CD8-positive, alpha-beta memory T cell (primary cell): ENCODE measurements around the gene CLDN9. TPM values are rescaled to one million over a fixed set of nuclear protein-coding genes. Genes with fewer than 3 reads are reported as not detected.

Source experiments
- CTCF ChIA-PET: fragments of 350-600 bp; sonication (Branson Sonifier 250); formaldehyde crosslinking; loops from one replicate; lab custom pipeline; 2021; ENCODE audit warnings: antibody characterized with exemption; lab: Charles Lee
- POLR2A ChIA-PET: fragments of 350-600 bp; sonication (Branson Sonifier 250); formaldehyde crosslinking; loops from one replicate; lab custom pipeline; 2021; ENCODE audit warnings: antibody characterized with exemption; lab: Charles Lee
- DNase-seq, 5 donors: peaks; one replicate each; pipeline versions ENCODE4 v3.0.0 to v3.0.0-alpha.2; 2020 to 2022; ENCODE audit warnings: mixed read lengths in 1 of 5
- H3K27ac ChIP-seq: one replicate; pipeline ENCODE4 v1.7.0; 2013; ENCODE audit warnings: low read depth, mild to moderate bottlenecking, low read length, moderate library complexity
- H3K27me3 ChIP-seq: 2 replicates; pipeline ENCODE4 v1.7.0; 2013; ENCODE audit warnings: low read length, mild to moderate bottlenecking; ENCODE audit not compliant: insufficient read depth, poor library complexity, severe bottlenecking
- H3K36me3 ChIP-seq: 2 replicates; pipeline ENCODE4 v1.7.0; 2013; ENCODE audit warnings: mild to moderate bottlenecking, low read length, moderate library complexity; ENCODE audit not compliant: insufficient read depth
- H3K4me1 ChIP-seq: 2 replicates; pipeline ENCODE4 v1.7.0; 2013; ENCODE audit warnings: mild to moderate bottlenecking, low read length, moderate library complexity; ENCODE audit not compliant: insufficient read depth
- H3K4me3 ChIP-seq: 2 replicates; pipeline ENCODE4 v1.7.0; 2013; ENCODE audit warnings: mild to moderate bottlenecking, low read length
- H3K9me3 ChIP-seq: 2 replicates; pipeline ENCODE4 v1.7.0; 2013; ENCODE audit warnings: mild to moderate bottlenecking, low read length
- H3K27ac Mint-ChIP-seq, 8 donors: one replicate each; pipeline ENCODE4 v1.8.0; 2020 to 2021; ENCODE audit warnings: mixed read lengths in 8 of 8, mild to moderate bottlenecking in 6 of 8, inconsistent platforms in 3 of 8, moderate library complexity in 3 of 8
- H3K27me3 Mint-ChIP-seq, 2 donors: one replicate each; pipeline ENCODE4 v1.8.0; 2020 to 2021; ENCODE audit warnings: mixed read lengths in 2 of 2, mild to moderate bottlenecking in 1 of 2, moderate library complexity in 1 of 2
- H3K36me3 Mint-ChIP-seq, 3 donors: one replicate each; pipeline ENCODE4 v1.8.0; 2020 to 2021; ENCODE audit warnings: mixed read lengths in 3 of 3, inconsistent platforms in 1 of 3, mild to moderate bottlenecking in 1 of 3
- H3K4me1 Mint-ChIP-seq, 3 donors: one replicate each; pipeline ENCODE4 v1.8.0; 2020 to 2021; ENCODE audit warnings: mixed read lengths in 3 of 3, inconsistent platforms in 1 of 3, mild to moderate bottlenecking in 1 of 3
- H3K4me3 Mint-ChIP-seq, 7 donors: one replicate each; pipeline ENCODE4 v1.8.0; 2020 to 2021; ENCODE audit warnings: mixed read lengths in 7 of 7, mild to moderate bottlenecking in 6 of 7, moderate library complexity in 4 of 7, inconsistent platforms in 2 of 7
- H3K9me3 Mint-ChIP-seq, 5 donors: one replicate each; pipeline ENCODE4 v1.8.0; 2020 to 2022; ENCODE audit warnings: mixed read lengths in 5 of 5, mild to moderate bottlenecking in 3 of 5, moderate library complexity in 2 of 5, inconsistent platforms in 1 of 5
- polyA plus RNA-seq: library from polyadenylated mRNA; unstranded; fragments of 300-500 nt; fragmentation: Illumina TruSeq; gene quantifications from one replicate; pipeline ENCODE4 v1.2.3, GENCODE V29; 2021
- total RNA-seq, 2 experiments: library from RNA; stranded (reverse); gene quantifications; one replicate each; pipeline ENCODE4 v1.2.3, GENCODE V29; 2021

Gene CLDN9
- total and polyA plus RNA-seq, 3 experiments from 2014 or later = not detected

GRCh38 chr16:3063625-3064386, 51.1 kb downstream of the CLDN9 start:
- H3K4me1 Mint-ChIP-seq = peaks cover 43 to 71% (median 63%) of the 10 kb centered on the region in 3 donors
- DNase-seq = no peak
- peak overlapping the region; percentile 98 to 100 (median 100) for H3K4me3 Mint-ChIP-seq
- ChIA-PET CTCF (interaction anchor here (1.0 to 10.5 kb wide), 5 partner anchors 13 to 68 kb away, joined by 3 to 99 read pairs (median 3); no protein-coding TSS in a partner anchor), POLR2A (interaction anchor here (0.6 to 5.2 kb wide), 4 partner anchors 13 to 66 kb away, joined by 3 to 53 read pairs (median 4); no protein-coding TSS in a partner anchor)
- H3K36me3 Mint-ChIP-seq = peaks cover 10 to 38% (median 19%) of the 10 kb centered on the region in 3 donors
- no peaks in the 10 kb centered on the region for H3K27me3 Mint-ChIP-seq
- peak overlapping the region; percentile 88 to 99 (median 95) for H3K27ac Mint-ChIP-seq
- peaks cover 0 to 2% (median 0%) of the 10 kb centered on the region in 5 donors for H3K9me3 Mint-ChIP-seq
- Histone ChIP-seq H3K36me3 (peaks cover 13% of the 10 kb centered on the region), H3K4me3 (no peak overlapping the region), H3K4me1 (peaks cover 51% of the 10 kb centered on the region), H3K9me3 (no peaks in the 10 kb centered on the region), H3K27ac (no peak overlapping the region), H3K27me3 (no peaks in the 10 kb centered on the region)

Other genes with a start within 250 kb of the CLDN9 start
- 100 to 1,000 TPM; 322 to 338 TPM for gene ELOB, start 235.6 kb upstream of the CLDN9 start, total RNA-seq
- gene ELOB, start 235.6 kb upstream of the CLDN9 start, polyA plus RNA-seq = 274 TPM
- gene PRSS33, start 225.4 kb upstream of the CLDN9 start, total RNA-seq = under 1 TPM; 0.15 to 0.22 TPM
- not detected for gene PRSS33, start 225.4 kb upstream of the CLDN9 start, polyA plus RNA-seq
- gene PRSS41, start 214.5 kb upstream of the CLDN9 start, total RNA-seq = not detected
- gene PRSS41, start 214.5 kb upstream of the CLDN9 start, polyA plus RNA-seq = not detected
- 1 to 10 TPM; 8.8 to 9.2 TPM for gene PRSS21, start 195.7 kb upstream of the CLDN9 start, total RNA-seq
- gene PRSS21, start 195.7 kb upstream of the CLDN9 start, polyA plus RNA-seq = 13.6 TPM
- under 1 TPM; 0.29 to 0.74 TPM for gene ZG16B, start 182.6 kb upstream of the CLDN9 start, total RNA-seq
- not detected for gene ZG16B, start 182.6 kb upstream of the CLDN9 start, polyA plus RNA-seq
- not detected for gene PRSS22, start 154.8 kb upstream of the CLDN9 start, total RNA-seq
- not detected for gene PRSS22, start 154.8 kb upstream of the CLDN9 start, polyA plus RNA-seq
- 10 to 100 TPM; 24.7 to 27.2 TPM for gene FLYWCH2, start 129.7 kb upstream of the CLDN9 start, total RNA-seq
- 24.0 TPM for gene FLYWCH2, start 129.7 kb upstream of the CLDN9 start, polyA plus RNA-seq
- gene FLYWCH1, start 101.0 kb upstream of the CLDN9 start, total RNA-seq = 10 to 100 TPM; 37.2 to 39.8 TPM
- gene FLYWCH1, start 101.0 kb upstream of the CLDN9 start, polyA plus RNA-seq = 20.9 TPM
- gene KREMEN2, start 48.6 kb upstream of the CLDN9 start, total RNA-seq = not detected
- gene KREMEN2, start 48.6 kb upstream of the CLDN9 start, polyA plus RNA-seq = not detected
- 10 to 100 TPM; 38.7 to 39.0 TPM for gene PAQR4, start 43.6 kb upstream of the CLDN9 start, total RNA-seq
- 1.5 TPM for gene PAQR4, start 43.6 kb upstream of the CLDN9 start, polyA plus RNA-seq
- 100 to 1,000 TPM; 103 to 112 TPM for gene PKMYT1, start 32.5 kb upstream of the CLDN9 start, total RNA-seq
- 0.18 TPM for gene PKMYT1, start 32.5 kb upstream of the CLDN9 start, polyA plus RNA-seq
- gene CLDN6, start 5.3 kb downstream of the CLDN9 start, total RNA-seq = not detected
- not detected for gene CLDN6, start 5.3 kb downstream of the CLDN9 start, polyA plus RNA-seq
- gene TNFRSF12A, start 7.4 kb downstream of the CLDN9 start, total RNA-seq = 1 to 10 TPM; 3.7 to 4.5 TPM
- 2.1 TPM for gene TNFRSF12A, start 7.4 kb downstream of the CLDN9 start, polyA plus RNA-seq
- 10 to 100 TPM; 25.6 to 26.3 TPM for gene HCFC1R1, start 11.0 kb downstream of the CLDN9 start, total RNA-seq
- gene HCFC1R1, start 11.0 kb downstream of the CLDN9 start, polyA plus RNA-seq = 23.7 TPM
- gene THOC6, start 11.1 kb downstream of the CLDN9 start, total RNA-seq = 10 to 100 TPM; 56.8 to 59.4 TPM
- gene THOC6, start 11.1 kb downstream of the CLDN9 start, polyA plus RNA-seq = 46.2 TPM
- not detected for gene BICDL2, start 24.0 kb downstream of the CLDN9 start, total RNA-seq
- gene BICDL2, start 24.0 kb downstream of the CLDN9 start, polyA plus RNA-seq = not detected
- gene MMP25, start 33.6 kb downstream of the CLDN9 start, total RNA-seq = 1 to 10 TPM; 1.5 to 1.9 TPM
- gene MMP25, start 33.6 kb downstream of the CLDN9 start, polyA plus RNA-seq = 0.90 TPM
- gene IL32, start 52.7 kb downstream of the CLDN9 start, total RNA-seq = 100 to 1,000 TPM; 975 to 992 TPM
- gene IL32, start 52.7 kb downstream of the CLDN9 start, polyA plus RNA-seq = 3,843 TPM
- under 1 TPM in 1 of 2 experiments, not detected in 1; 0.15 TPM for gene ZSCAN10, start 86.4 kb downstream of the CLDN9 start, total RNA-seq
- not detected for gene ZSCAN10, start 86.4 kb downstream of the CLDN9 start, polyA plus RNA-seq
- gene ZNF205, start 99.7 kb downstream of the CLDN9 start, total RNA-seq = under 1 TPM in 1 of 2 experiments, not detected in 1; 0.11 TPM
- not detected for gene ZNF205, start 99.7 kb downstream of the CLDN9 start, polyA plus RNA-seq
- 10 to 100 TPM; 10.4 to 10.5 TPM for gene ZNF213, start 122.1 kb downstream of the CLDN9 start, total RNA-seq
- 3.8 TPM for gene ZNF213, start 122.1 kb downstream of the CLDN9 start, polyA plus RNA-seq
- gene OR1F1, start 175.3 kb downstream of the CLDN9 start, total RNA-seq = not detected
- not detected for gene OR1F1, start 175.3 kb downstream of the CLDN9 start, polyA plus RNA-seq
- gene ZNF200, start 222.2 kb downstream of the CLDN9 start, total RNA-seq = 10 to 100 TPM; 13.0 to 14.6 TPM
- gene ZNF200, start 222.2 kb downstream of the CLDN9 start, polyA plus RNA-seq = 11.2 TPM
- gene MEFV, start 243.7 kb downstream of the CLDN9 start, total RNA-seq = under 1 TPM in 1 of 2 experiments, not detected in 1; 0.18 TPM
- not detected for gene MEFV, start 243.7 kb downstream of the CLDN9 start, polyA plus RNA-seq